H1 (cell line): ENCODE measurements around the gene B4GALT5. TPM values are rescaled to one million over a fixed set of nuclear protein-coding genes. Genes with fewer than 3 reads are reported as not detected.

Source experiments
- CTCF ChIA-PET: fragments of 300-600 bp; sonication (Branson Sonifier 250); formaldehyde crosslinking; loops from one replicate; lab custom pipeline; 2021; ENCODE audit not compliant: partially characterized antibody; lab: Charles Lee
- POLR2A ChIA-PET: fragments of 300-600 bp; sonication (Branson Sonifier 250); formaldehyde crosslinking; loops from one replicate; lab custom pipeline; 2021; ENCODE audit warnings: inconsistent platforms; ENCODE audit not compliant: partially characterized antibody; lab: Charles Lee
- DNase-seq, 2 experiments: peaks; one replicate each; pipeline versions ENCODE4 v3.0.0 to v3.0.0-alpha.2; 2010 to 2022; ENCODE audit warnings: low spot score in 2 of 2, low read depth in 1 of 2, mixed read lengths in 1 of 2
- FAIRE-seq: peaks from 2 replicates; lab custom pipeline; 2011; peaks lifted over from hg19 to GRCh38; lab: Jason Lieb, UNC
- H2AFZ ChIP-seq: 2 replicates; pipeline ENCODE4 v1.8.1; 2012; ENCODE audit warnings: low read length, inconsistent platforms
- H2AK5ac ChIP-seq: 2 replicates; pipeline ENCODE4 v1.6.1; 2013; ENCODE audit warnings: low read depth, low read length
- H2BK120ac ChIP-seq: replicated peaks from 2 replicates; pipeline ENCODE3; 2013; ENCODE audit warnings: low read depth, low read length, inconsistent platforms
- H2BK12ac ChIP-seq: 2 replicates; pipeline ENCODE4 v1.6.1; 2013; ENCODE audit warnings: low read depth, low read length
- H2BK15ac ChIP-seq: 2 replicates; pipeline ENCODE4 v1.6.1; 2013; ENCODE audit warnings: low read length
- H2BK20ac ChIP-seq: 2 replicates; pipeline ENCODE4 v1.6.1; 2013; ENCODE audit warnings: low read length
- H2BK5ac ChIP-seq: 2 replicates; pipeline ENCODE4 v1.6.1; 2013; ENCODE audit warnings: low read depth, low read length
- H3K14ac ChIP-seq: 2 replicates; pipeline ENCODE4 v1.6.1; 2013; ENCODE audit warnings: inconsistent platforms; ENCODE audit not compliant: insufficient read length
- H3K18ac ChIP-seq: 2 replicates; pipeline ENCODE4 v1.6.1; 2013; ENCODE audit warnings: low read length; ENCODE audit errors: extremely low read depth
- H3K23ac ChIP-seq: 2 replicates; pipeline ENCODE4 v1.6.1; 2013; ENCODE audit warnings: inconsistent platforms; ENCODE audit not compliant: insufficient read length
- H3K23me2 ChIP-seq: 2 replicates; pipeline ENCODE4 v1.6.1; 2013; ENCODE audit warnings: low read depth, low read length
- H3K27ac ChIP-seq: 2 replicates; pipeline ENCODE4 v1.6.1; 2011; ENCODE audit warnings: low read depth, low read length, inconsistent platforms
- H3K27me3 ChIP-seq, 4 experiments: replicated peaks in 1 of 4; 1 replicate in 1 of 4; 2 replicates in 3 of 4; pipeline versions ENCODE4 v1.6.1 to v1.8.1; 2011 to 2013; ENCODE audit warnings: low read length in 3 of 4, mild to moderate bottlenecking in 3 of 4, inconsistent platforms in 2 of 4, mixed read lengths in 2 of 4, moderate library complexity in 1 of 4; ENCODE audit not compliant: control insufficient read depth in 3 of 4, insufficient read depth in 3 of 4; ENCODE audit errors: extremely low read depth in 1 of 4
- H3K36me3 ChIP-seq, 4 experiments: 2 replicates each; pipeline versions ENCODE4 v1.6.1 to v1.8.1; 2011 to 2013; ENCODE audit warnings: mild to moderate bottlenecking in 4 of 4, low read length in 3 of 4, moderate library complexity in 2 of 4, control low read depth in 1 of 4, inconsistent platforms in 1 of 4; ENCODE audit not compliant: insufficient read depth in 4 of 4, control insufficient read depth in 2 of 4
- H3K4ac ChIP-seq: replicated peaks from 2 replicates; pipeline ENCODE3; 2013; ENCODE audit warnings: low read length, low read depth, mixed read lengths, inconsistent platforms; ENCODE audit not compliant: insufficient read length
- H3K4me1 ChIP-seq, 4 experiments: replicated peaks in 1 of 4; 1 replicate in 1 of 4; 2 replicates in 3 of 4; pipeline versions ENCODE4 v1.6.1 to v1.8.1; 2011 to 2013; ENCODE audit warnings: low read length in 3 of 4, inconsistent platforms in 2 of 4, mixed read lengths in 1 of 4; ENCODE audit not compliant: insufficient read depth in 4 of 4, control insufficient read depth in 3 of 4
- H3K4me2 ChIP-seq, 2 experiments: 2 replicates each; pipeline versions ENCODE4 v1.6.1 to v1.8.1; 2011 to 2013; ENCODE audit warnings: low read depth in 2 of 2, low read length in 2 of 2, control low read depth in 1 of 2, inconsistent platforms in 1 of 2, mild to moderate bottlenecking in 1 of 2; ENCODE audit not compliant: insufficient read depth in 1 of 2
- H3K4me3 ChIP-seq, 4 experiments: fragments of 200-600, 300-600 bp in 1 of 4; sonication (generic), shearing (Covaris generic), sonication (Bioruptor Twin) in 1 of 4; 2 replicates each; pipeline versions ENCODE4 v1.5.1 to v1.8.1; 2011 to 2016; ENCODE audit warnings: low read length in 4 of 4, low read depth in 3 of 4, control low read depth in 2 of 4, inconsistent platforms in 2 of 4, mild to moderate bottlenecking in 2 of 4, mixed read lengths in 1 of 4, moderate library complexity in 1 of 4; ENCODE audit not compliant: insufficient read depth in 2 of 4; ENCODE audit errors: extremely low read depth in 1 of 4
- H3K56ac ChIP-seq: replicated peaks from 2 replicates; pipeline ENCODE3; 2013; ENCODE audit warnings: low read depth, mild to moderate bottlenecking, mixed read lengths, low read length, inconsistent platforms; ENCODE audit not compliant: insufficient read length
- H3K79me1 ChIP-seq: 2 replicates; pipeline ENCODE4 v1.6.1; 2013; ENCODE audit warnings: low read depth, low read length, control low read depth
- H3K79me2 ChIP-seq, 2 experiments: 2 replicates each; pipeline versions ENCODE4 v1.6.1 to v1.8.1; 2012 to 2013; ENCODE audit warnings: low read length in 2 of 2, mild to moderate bottlenecking in 2 of 2, inconsistent platforms in 1 of 2; ENCODE audit not compliant: insufficient read depth in 2 of 2, control insufficient read depth in 1 of 2
- H3K9ac ChIP-seq, 4 experiments: replicated peaks in 1 of 4; 1 replicate in 1 of 4; 2 replicates in 3 of 4; pipeline versions ENCODE4 v1.6.1 to v1.8.1; 2011 to 2013; ENCODE audit warnings: low read depth in 3 of 4, low read length in 3 of 4, control low read depth in 2 of 4, mild to moderate bottlenecking in 2 of 4, moderate library complexity in 2 of 4, inconsistent platforms in 1 of 4; ENCODE audit errors: extremely low read depth in 1 of 4
- H3K9me3 ChIP-seq, 2 experiments: 2 replicates each; pipeline versions ENCODE4 v1.6.1 to v1.8.1; 2012 to 2013; ENCODE audit warnings: mild to moderate bottlenecking in 2 of 2, moderate library complexity in 2 of 2, control low read depth in 1 of 2, inconsistent platforms in 1 of 2, low read depth in 1 of 2, low read length in 1 of 2, mixed read lengths in 1 of 2; ENCODE audit not compliant: insufficient read depth in 2 of 2
- H4K20me1 ChIP-seq, 2 experiments: replicated peaks in 1 of 2; 2 replicates each; pipeline versions ENCODE3 to v1.8.1; 2011 to 2013; ENCODE audit warnings: inconsistent platforms in 2 of 2, low read length in 2 of 2, mild to moderate bottlenecking in 1 of 2; ENCODE audit not compliant: insufficient read depth in 2 of 2, control insufficient read depth in 1 of 2
- H4K5ac ChIP-seq: 2 replicates; pipeline ENCODE4 v1.6.1; 2013; ENCODE audit warnings: low read length, low read depth, mixed read lengths, inconsistent platforms; ENCODE audit not compliant: insufficient read length
- H4K8ac ChIP-seq: 2 replicates; pipeline ENCODE4 v1.8.0; 2013; ENCODE audit warnings: mild to moderate bottlenecking, moderate library complexity, low read length, inconsistent platforms; ENCODE audit not compliant: insufficient read depth; ENCODE audit errors: extremely low read depth
- H4K91ac ChIP-seq: replicated peaks from 2 replicates; pipeline ENCODE3; 2013; ENCODE audit warnings: low read length, mixed read lengths, inconsistent platforms; ENCODE audit not compliant: insufficient read length
- CBX8 ChIP-seq: fragments of 300-800, 300-1000 bp; sonication (generic); IDR thresholded peaks from 2 replicates; pipeline ENCODE4 v1.7.1; 2016; ENCODE audit warnings: low read depth, low read length, borderline replicate concordance
- FOSL1 ChIP-seq: IDR thresholded peaks from 2 replicates; pipeline ENCODE4 v1.6.1; 2011; ENCODE audit warnings: mild to moderate bottlenecking, low read depth, low read length, moderate library complexity; ENCODE audit not compliant: insufficient read depth
- GTF2F1 ChIP-seq: IDR thresholded peaks from 2 replicates; pipeline ENCODE4 v1.6.1; 2012; ENCODE audit warnings: low read depth, low read length, improper control_type of control experiment, borderline replicate concordance
- JUN ChIP-seq: IDR thresholded peaks from 2 replicates; pipeline ENCODE4 v1.6.1; 2011; ENCODE audit warnings: low read depth, mild to moderate bottlenecking, improper control_type of control experiment, low read length
- PHF8 ChIP-seq: fragments of 200-600 bp; sonication (generic); conservative IDR thresholded peaks from 2 replicates; pipeline ENCODE4 v1.7.1; 2012; ENCODE audit warnings: low read depth, mild to moderate bottlenecking, inconsistent platforms, low read length, moderate library complexity
- POLR2A ChIP-seq, 2 experiments: IDR thresholded peaks; 1 replicate in 1 of 2; 2 replicates in 1 of 2; pipeline ENCODE4 v1.6.1; 2011; ENCODE audit warnings: low read depth in 2 of 2, low read length in 2 of 2, mild to moderate bottlenecking in 2 of 2; ENCODE audit errors: control extremely low read depth in 1 of 2
- POLR2AphosphoS5 ChIP-seq: IDR thresholded peaks from 2 replicates; pipeline ENCODE4 v1.6.1; 2011; ENCODE audit warnings: low read depth, low read length
- RXRA ChIP-seq: IDR thresholded peaks from 2 replicates; pipeline ENCODE4 v1.6.1; 2011; ENCODE audit warnings: low read depth, mild to moderate bottlenecking, low read length, moderate library complexity; ENCODE audit not compliant: insufficient read depth
- SP4 ChIP-seq: IDR thresholded peaks from 2 replicates; pipeline ENCODE4 v1.6.1; 2012; ENCODE audit warnings: low read length, inconsistent platforms
- TEAD4 ChIP-seq: IDR thresholded peaks from 2 replicates; pipeline ENCODE4 v1.6.1; 2012; ENCODE audit warnings: low read depth, low read length, inconsistent platforms, mixed read lengths
- WGBS, 2 experiments: shearing (Covaris generic) in 1 of 2; methylation state at CpG; one replicate each; pipeline versions ENCODE4 v1.1.6 to v1.1.7; 2013 to 2015; ENCODE audit warnings: low lambda C conversion rate in 2 of 2, mixed read lengths in 2 of 2, inconsistent platforms in 1 of 2, low coverage in 1 of 2, missing lambda C conversion rate in 1 of 2; ENCODE audit not compliant: insufficient replicate concordance in 2 of 2, insufficient coverage in 1 of 2, insufficient read length in 1 of 2; ENCODE audit errors: extremely low coverage in 1 of 2, missing lambda C conversion rate in 1 of 2; 5-methylcytosine and 5-hydroxymethylcytosine counted together
- polyA plus RNA-seq, 7 experiments: library from polyadenylated mRNA; depleted of rRNA in 3 of 7; stranded (reverse) in 5 of 7; unstranded in 2 of 7; fragments of >200 nt in 5 of 7; fragments of 200-250 nt in 2 of 7; gene quantifications; 1 replicate in 5 of 7; 2 replicates in 1 of 7; 4 replicates in 1 of 7; pipeline versions ENCODE4 v1.2.1 to v1.2.3, GENCODE V29; 2011 to 2013; ENCODE audit warnings: missing spikeins in 2 of 7, mixed read lengths in 2 of 7
- total RNA-seq: library from RNA; stranded (reverse); fragmentation: NEBNext Ultra II Directional; extraction: Animal tissue kit (Norgen Biotek cat#: 25700); gene quantifications from 2 replicates; pipeline ENCODE4 v1.2.1, GENCODE V29; 2021
- TF ChIP-seq, protein P1 (sequence below): IDR thresholded peaks from 2 replicates; pipeline ENCODE4 v1.6.1; 2012; ENCODE audit warnings: low read length, inconsistent platforms

B4GALT5 gene
- total and polyA plus RNA-seq, 2 of the 8 experiments (the other 6 are each of a cell fraction or from before 2014, with no cell fraction given): 46.5 to 75.4 TPM

DNA sequence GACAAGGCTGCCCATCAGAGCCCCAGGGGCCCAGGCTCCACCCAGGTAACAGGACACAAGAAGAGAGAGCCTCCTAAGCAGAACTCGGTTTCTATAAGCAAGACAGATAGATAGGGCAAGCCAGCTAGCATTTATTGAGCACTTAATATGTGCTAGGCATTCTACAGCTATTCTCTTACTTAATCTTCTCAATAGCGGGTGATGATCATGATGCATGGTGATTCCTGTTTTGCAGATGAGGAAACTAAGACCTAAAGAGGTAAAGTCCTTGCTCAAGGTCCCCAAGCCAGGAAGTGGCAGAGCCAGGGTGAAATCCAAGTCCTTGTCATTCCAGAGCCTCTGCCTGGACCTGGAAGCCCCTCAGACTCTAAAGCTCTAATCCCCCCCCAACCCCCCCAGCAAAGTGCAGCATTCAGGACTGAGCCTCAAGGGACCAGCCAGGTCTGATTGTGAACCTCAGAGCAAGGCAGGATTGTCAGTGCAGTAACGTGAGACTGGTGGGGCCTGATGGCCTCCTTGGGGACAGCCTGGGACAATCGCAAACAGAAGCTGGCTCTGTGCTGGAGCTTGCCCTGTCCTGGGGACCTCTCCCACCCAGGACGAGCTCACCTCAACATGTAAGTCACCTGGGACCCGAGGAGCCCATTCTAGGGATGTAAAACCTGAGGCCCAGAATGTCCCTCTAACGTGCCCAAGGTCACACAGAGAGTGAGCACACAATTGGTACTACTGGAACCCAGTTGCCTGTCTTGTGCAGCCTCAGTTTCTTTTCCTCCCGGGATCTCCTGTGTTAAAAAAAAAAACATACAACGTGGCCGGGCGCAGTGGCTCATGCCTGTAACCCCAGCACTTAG, 97.3 kb downstream of the B4GALT5 start:
- H3K27ac ChIP-seq: no peak overlapping the region
- H4K91ac ChIP-seq: no peak overlapping the region
- H4K8ac ChIP-seq: no peak overlapping the region
- POLR2A ChIA-PET: interaction anchor here (1.5 kb wide), 1 partner anchor 10 kb away, joined by 7 read pairs; no protein-coding TSS in a partner anchor
- H3K36me3 ChIP-seq: no peaks in the 10 kb centered on the region
- no peak overlapping the region for H2BK20ac ChIP-seq
- 81% methylated on average over 11 of the region's 11 CpGs; no CpG with 5 or more reads in 1 of the 2 experiments for WGBS, 2 experiments
- H3K9me3 ChIP-seq: no peaks in the 10 kb centered on the region
- H3K18ac ChIP-seq: no peak overlapping the region
- no peak overlapping the region for H3K4me3 ChIP-seq
- no peak overlapping the region for H3K4ac ChIP-seq
- no peak overlapping the region for H2BK5ac ChIP-seq
- no peak overlapping the region for H4K5ac ChIP-seq
- no peak overlapping the region for H2BK12ac ChIP-seq
- H3K4me2 ChIP-seq: no peak overlapping the region
- DNase-seq (no peak), FAIRE-seq (no peak)
- no peaks in the 10 kb centered on the region for H3K27me3 ChIP-seq
- no peak overlapping the region for H2BK120ac ChIP-seq
- CTCF ChIA-PET: interaction anchor here (0.8 to 23.7 kb wide), 8 partner anchors 9 to 272 kb away, joined by 3 to 665 read pairs (median 5); no protein-coding TSS in a partner anchor
- H2BK15ac ChIP-seq: no peak overlapping the region
- no peak overlapping the region for H2AFZ ChIP-seq
- peaks cover 12% of the 10 kb centered on the region; the same call in 1 of the 2 replicates for H3K23me2 ChIP-seq
- no peak overlapping the region for H2AK5ac ChIP-seq
- no peaks in the 10 kb centered on the region for H3K79me2 ChIP-seq
- 0 out of 7 replicates have a peak, but pooled peaks cover 0 to 2% (median 0%) of the 10 kb centered on the region in 4 experiments for H3K4me1 ChIP-seq
- no peak overlapping the region for H3K9ac ChIP-seq
- H3K23ac ChIP-seq: no peak overlapping the region
- peaks cover 2 to 6% of the 10 kb centered on the region in 2 experiments for H4K20me1 ChIP-seq
- no peaks in the 10 kb centered on the region for H3K79me1 ChIP-seq
- H3K14ac ChIP-seq: no peak overlapping the region
- H3K56ac ChIP-seq: no peak overlapping the region
- TF ChIP-seq PHF8 (no peak), POLR2A (IDR thresholded peaks at IDR 0.05; ENCODE audit: control extremely low read depth in 1 of 2, low read depth in 2 of 2, low read length in 2 of 2) (no peak), SP4 (no peak), FOSL1 (no peak), TEAD4 (no peak), JUN (no peak), RXRA (no peak), CBX8 (no peak), GTF2F1 (no peak), POLR2AphosphoS5 (no peak)
- TF ChIP-seq, protein P1, sequence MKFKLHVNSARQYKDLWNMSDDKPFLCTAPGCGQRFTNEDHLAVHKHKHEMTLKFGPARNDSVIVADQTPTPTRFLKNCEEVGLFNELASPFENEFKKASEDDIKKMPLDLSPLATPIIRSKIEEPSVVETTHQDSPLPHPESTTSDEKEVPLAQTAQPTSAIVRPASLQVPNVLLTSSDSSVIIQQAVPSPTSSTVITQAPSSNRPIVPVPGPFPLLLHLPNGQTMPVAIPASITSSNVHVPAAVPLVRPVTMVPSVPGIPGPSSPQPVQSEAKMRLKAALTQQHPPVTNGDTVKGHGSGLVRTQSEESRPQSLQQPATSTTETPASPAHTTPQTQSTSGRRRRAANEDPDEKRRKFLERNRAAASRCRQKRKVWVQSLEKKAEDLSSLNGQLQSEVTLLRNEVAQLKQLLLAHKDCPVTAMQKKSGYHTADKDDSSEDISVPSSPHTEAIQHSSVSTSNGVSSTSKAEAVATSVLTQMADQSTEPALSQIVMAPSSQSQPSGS: no peak
